RWPE2 (cell line): ENCODE data around the gene KCNN2.

Source experiments
- ATAC-seq: fragments of 200-7000 bp; cut with Tn5 transposase; 3 replicates; pipeline ENCODE4 v1.9.1; 2021; ENCODE audit warnings: low read depth
- DNase-seq: peaks from one replicate; pipeline ENCODE4 v3.0.0-alpha.2; 2020; ENCODE audit warnings: low spot score
- H3K27ac ChIP-seq: fragments of 450-650 bp; 2 replicates; pipeline ENCODE4 v1.5.1; 2017; ENCODE audit warnings: mild to moderate bottlenecking; ENCODE audit not compliant: poor library complexity, severe bottlenecking
- H3K27me3 ChIP-seq: fragments of 250-450 bp; sonication (Bioruptor Pico); 2 replicates; pipeline ENCODE4 v1.5.1; 2021; ENCODE audit warnings: mild to moderate bottlenecking, moderate library complexity; ENCODE audit not compliant: insufficient read depth, poor library complexity, severe bottlenecking
- H3K36me3 ChIP-seq: fragments of 250-450 bp; sonication (Bioruptor Pico); 2 replicates; pipeline ENCODE4 v1.5.1; 2020; ENCODE audit warnings: low read depth, mild to moderate bottlenecking, moderate library complexity
- H3K4me1 ChIP-seq: fragments of 250-450 bp; sonication (Bioruptor Pico); 2 replicates; pipeline ENCODE4 v1.5.1; 2021; ENCODE audit warnings: mild to moderate bottlenecking, moderate library complexity; ENCODE audit not compliant: insufficient read depth, poor library complexity, severe bottlenecking
- H3K4me3 ChIP-seq: fragments of 250-450 bp; sonication (Bioruptor Pico); 2 replicates; pipeline ENCODE4 v1.5.1; 2021; ENCODE audit warnings: mild to moderate bottlenecking, moderate library complexity; ENCODE audit not compliant: severe bottlenecking
- H3K9me3 ChIP-seq: fragments of 250-450 bp; sonication (Bioruptor Pico); 2 replicates; pipeline ENCODE4 v1.5.1; 2021; ENCODE audit warnings: mild to moderate bottlenecking, moderate library complexity; ENCODE audit not compliant: severe bottlenecking
- CTCF ChIP-seq: fragments of 450-650 bp; IDR thresholded peaks from one replicate; pipeline ENCODE4 v1.5.1; 2017; ENCODE audit warnings: mild to moderate bottlenecking, moderate library complexity; ENCODE audit not compliant: poor library complexity, severe bottlenecking

The KCNN2 gene

DNA sequence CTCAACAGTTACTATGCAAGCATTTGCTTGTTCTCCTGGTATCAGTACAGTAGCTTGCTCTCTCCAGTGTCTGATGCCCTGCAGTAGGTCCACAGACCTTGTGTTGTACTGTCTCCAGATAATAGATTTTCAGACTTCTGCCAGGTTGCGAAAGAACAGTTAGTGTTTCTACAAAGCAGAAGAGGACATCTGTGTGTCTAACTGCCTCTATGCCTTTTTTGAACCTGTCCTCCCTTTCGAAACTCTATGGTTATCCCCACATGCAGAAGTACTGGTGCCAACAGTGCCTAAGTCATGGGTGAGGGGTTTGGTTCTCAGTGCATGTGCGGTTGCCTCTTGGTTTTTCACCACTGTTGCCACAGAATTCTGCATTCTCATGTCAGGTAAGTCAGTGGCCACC is 45.9 kb downstream of the KCNN2 start:
- Histone ChIP-seq H3K27ac (no peak overlapping the region), H3K27me3 (peaks cover 9% of the 10 kb centered on the region), H3K9me3 (no peaks in the 10 kb centered on the region), H3K4me3 (no peak overlapping the region), H3K36me3 (no peaks in the 10 kb centered on the region), H3K4me1 (peaks cover 10% of the 10 kb centered on the region)
- no peak for ATAC-seq
- no peak for DNase-seq
- no peak for TF ChIP-seq CTCF

DNA sequence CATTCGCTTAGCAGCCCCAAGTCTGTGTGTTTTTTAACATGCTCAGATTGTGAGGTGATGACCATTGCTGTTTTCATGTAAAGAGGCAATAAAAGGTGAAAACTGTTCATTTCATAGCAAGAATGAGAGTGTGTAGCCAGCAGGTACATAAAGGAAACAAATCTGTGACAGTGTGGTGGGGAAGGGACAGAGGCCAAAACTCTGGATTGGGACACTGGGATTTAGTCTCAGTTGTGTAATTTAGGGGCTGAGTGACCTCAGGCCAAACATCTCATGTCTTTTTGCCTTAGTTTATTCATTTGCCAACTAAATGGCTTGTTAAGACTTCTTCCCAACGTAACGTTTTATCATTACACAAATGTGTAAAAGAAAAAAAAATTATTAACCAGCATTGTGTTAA is 47.0 kb downstream of the KCNN2 start:
- ATAC-seq (no peak), DNase-seq (no peak)
- Histone ChIP-seq H3K27me3 (peaks cover 7% of the 10 kb centered on the region), H3K36me3 (no peaks in the 10 kb centered on the region), H3K4me3 (no peak overlapping the region), H3K9me3 (no peaks in the 10 kb centered on the region), H3K4me1 (peaks cover 18% of the 10 kb centered on the region), H3K27ac (no peak overlapping the region)
- TF ChIP-seq CTCF = no peak

- TF ChIP-seq CTCF = no peak
- Histone ChIP-seq H3K36me3 (no peaks in the 10 kb centered on the region), H3K27ac (no peak overlapping the region), H3K27me3 (peaks cover 7% of the 10 kb centered on the region), H3K4me3 (no peak overlapping the region), H3K9me3 (no peaks in the 10 kb centered on the region), H3K4me1 (peaks cover 18% of the 10 kb centered on the region)
- ATAC-seq (peak; percentile 25; the same call in 1 of the 3 replicates), DNase-seq (no peak)
Observed at GRCh38 chr5:114411380-114411931, 49.6 kb downstream of the KCNN2 start.

DNA sequence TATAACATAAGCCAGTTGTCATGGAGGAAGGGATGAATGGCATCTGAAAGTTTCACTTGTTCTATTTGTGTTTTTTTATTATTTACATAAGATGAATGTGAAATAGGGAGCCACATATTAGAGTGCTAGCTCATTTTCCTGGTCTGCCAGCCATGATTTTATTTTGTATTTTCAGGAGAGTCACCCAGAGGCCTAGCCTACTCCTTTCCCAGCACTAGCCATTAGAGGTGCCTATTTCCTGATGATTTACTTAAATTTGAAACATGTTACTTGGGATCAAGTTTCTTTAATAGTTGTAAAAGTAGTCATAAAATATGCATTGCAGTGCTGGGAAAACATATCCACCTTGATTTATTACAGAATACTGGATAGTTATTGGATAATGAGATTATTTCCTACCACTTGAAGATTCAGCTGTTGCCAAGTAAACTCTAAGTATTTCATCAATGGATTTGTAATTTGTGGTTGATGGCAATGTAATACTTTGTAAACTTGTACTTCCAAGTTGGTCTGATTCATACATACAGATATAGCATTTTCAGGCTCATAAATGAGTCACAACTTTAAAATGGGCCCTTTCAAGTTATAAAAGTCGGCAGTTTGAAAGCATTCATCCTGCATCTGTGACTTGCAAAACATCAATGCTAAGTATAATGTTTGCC is 50.8 kb downstream of the KCNN2 start:
- Histone ChIP-seq H3K4me3 (no peak overlapping the region), H3K4me1 (peaks cover 18% of the 10 kb centered on the region), H3K36me3 (no peaks in the 10 kb centered on the region), H3K27ac (peak overlapping the region; percentile 32), H3K27me3 (no peaks in the 10 kb centered on the region), H3K9me3 (no peaks in the 10 kb centered on the region)
- DNase-seq (no peak), ATAC-seq (peak; percentile 86)
- TF ChIP-seq CTCF = no peak

GRCh38 chr5:114415760-114416159 is 53.9 kb downstream of the KCNN2 start:
- Histone ChIP-seq H3K4me3 (no peak overlapping the region), H3K4me1 (peaks cover 21% of the 10 kb centered on the region), H3K36me3 (no peaks in the 10 kb centered on the region), H3K27me3 (no peaks in the 10 kb centered on the region), H3K9me3 (no peaks in the 10 kb centered on the region), H3K27ac (no peak overlapping the region)
- DNase-seq (no peak), ATAC-seq (no peak)
- no peak for TF ChIP-seq CTCF
